ENCODE data around the gene RC3H2. TPM values are rescaled to one million over a fixed set of nuclear protein-coding genes. Genes with fewer than 3 reads are reported as not detected.

Gene RC3H2
- total and polyA plus RNA-seq, 2 of the 13 experiments (the other 11 are each of a cell fraction or from before 2014, with no cell fraction given) = 21.0 to 36.4 TPM

GRCh38 chr9:122879443-122879842 is 25.7 kb downstream of the RC3H2 start:
- ChIA-PET POLR2A (no interaction called here), CTCF (ENCODE audit: low intra/inter-chr PET ratio, low total read pairs) (no interaction called here)
- Histone ChIP-seq H3K4me2 (ENCODE audit: low read depth, low read length) (no peak overlapping the region), H3K79me2 (ENCODE audit: insufficient read depth, low read length) (no peaks in the 10 kb centered on the region), H3K4me1 (ENCODE audit: insufficient read depth, low read length) (no peaks in the 10 kb centered on the region), H3K36me3 (replicated peaks in 1 of 2; ENCODE audit: control insufficient read depth in 1 of 2, insufficient read depth in 2 of 2, low read length in 2 of 2) (peaks cover 17 to 68% of the 10 kb centered on the region in 2 experiments), H2AFZ (ENCODE audit: low read length) (no peak overlapping the region), H4K20me1 (ENCODE audit: insufficient read depth, low read length) (no peaks in the 10 kb centered on the region), H3K27me3 (ENCODE audit: control insufficient read depth in 1 of 2, insufficient read depth in 2 of 2, low read length in 2 of 2) (no peaks in the 10 kb centered on the region), H3K9ac (ENCODE audit: insufficient read depth, low read depth, low read length) (no peak overlapping the region), H3K9me3 (ENCODE audit: low read length) (no peaks in the 10 kb centered on the region), H3K4me3 (replicated peaks in 1 of 3; ENCODE audit: insufficient read depth in 1 of 3, low read depth in 2 of 3, low read length in 3 of 3) (no peak overlapping the region), H3K27ac (ENCODE audit: extremely low read length, insufficient read depth, low read length) (no peak overlapping the region)
- ATAC-seq (no peak), FAIRE-seq (no peak), DNase-seq (ENCODE audit: low spot score) (no peak)
- intact Hi-C loops (cut with micrococcal nuclease; ENCODE audit: unreplicated experiment) = no loop called here
- in situ Hi-C loops (cut with HindIII; ENCODE audit: extremely low pct_ligation_motif_present, low pct_unique_long_range_greater_than_20kb) = no loop called here
- no TSS peak for BruUV-seq (replicated peaks)
- WGBS (ENCODE audit: low lambda C conversion rate) = 73% methylated on average over 2 of the region's 2 CpGs
- TF ChIP-seq CTCF (CRISPR knock-in tag; IDR thresholded peaks at IDR 0.05) = no peak
- TF ChIP-seq MYNN (CRISPR knock-in tag; IDR thresholded peaks at IDR 0.05; ENCODE audit: low read depth) = no peak
- no peak for TF ChIP-seq ZNF282 (IDR thresholded peaks at IDR 0.05; ENCODE audit: partially characterized antibody)
- no peak for TF ChIP-seq ZNF75D (CRISPR knock-in tag; IDR thresholded peaks at IDR 0.05; ENCODE audit: borderline replicate concordance)
- TF ChIP-seq ZNF138 (CRISPR knock-in tag; IDR thresholded peaks at IDR 0.05; ENCODE audit: low read depth) = no peak
- TF ChIP-seq ATRX (CRISPR knock-in tag; IDR thresholded peaks at IDR 0.05; ENCODE audit: borderline replicate concordance) = no peak
- no peak for TF ChIP-seq EZH2 (conservative IDR thresholded peaks at IDR 0.05; ENCODE audit: low read depth, low read length)
- TF ChIP-seq, protein P1, sequence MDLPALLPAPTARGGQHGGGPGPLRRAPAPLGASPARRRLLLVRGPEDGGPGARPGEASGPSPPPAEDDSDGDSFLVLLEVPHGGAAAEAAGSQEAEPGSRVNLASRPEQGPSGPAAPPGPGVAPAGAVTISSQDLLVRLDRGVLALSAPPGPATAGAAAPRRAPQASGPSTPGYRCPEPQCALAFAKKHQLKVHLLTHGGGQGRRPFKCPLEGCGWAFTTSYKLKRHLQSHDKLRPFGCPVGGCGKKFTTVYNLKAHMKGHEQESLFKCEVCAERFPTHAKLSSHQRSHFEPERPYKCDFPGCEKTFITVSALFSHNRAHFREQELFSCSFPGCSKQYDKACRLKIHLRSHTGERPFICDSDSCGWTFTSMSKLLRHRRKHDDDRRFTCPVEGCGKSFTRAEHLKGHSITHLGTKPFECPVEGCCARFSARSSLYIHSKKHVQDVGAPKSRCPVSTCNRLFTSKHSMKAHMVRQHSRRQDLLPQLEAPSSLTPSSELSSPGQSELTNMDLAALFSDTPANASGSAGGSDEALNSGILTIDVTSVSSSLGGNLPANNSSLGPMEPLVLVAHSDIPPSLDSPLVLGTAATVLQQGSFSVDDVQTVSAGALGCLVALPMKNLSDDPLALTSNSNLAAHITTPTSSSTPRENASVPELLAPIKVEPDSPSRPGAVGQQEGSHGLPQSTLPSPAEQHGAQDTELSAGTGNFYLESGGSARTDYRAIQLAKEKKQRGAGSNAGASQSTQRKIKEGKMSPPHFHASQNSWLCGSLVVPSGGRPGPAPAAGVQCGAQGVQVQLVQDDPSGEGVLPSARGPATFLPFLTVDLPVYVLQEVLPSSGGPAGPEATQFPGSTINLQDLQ (CRISPR knock-in tag; IDR thresholded peaks at IDR 0.05) = no peak
- no peak for TF ChIP-seq TCF12 (IDR thresholded peaks at IDR 0.05)
- TF ChIP-seq TCF12 (CRISPR knock-in tag; IDR thresholded peaks at IDR 0.05) = no peak
- TF ChIP-seq FOXO1 (CRISPR knock-in tag; IDR thresholded peaks at IDR 0.05) = no peak
- TF ChIP-seq DNMT1 (CRISPR knock-in tag; IDR thresholded peaks at IDR 0.05) = no peak
- TF ChIP-seq KLF12 (CRISPR knock-in tag; IDR thresholded peaks at IDR 0.05; ENCODE audit: borderline replicate concordance) = no peak
- TF ChIP-seq, protein P2, sequence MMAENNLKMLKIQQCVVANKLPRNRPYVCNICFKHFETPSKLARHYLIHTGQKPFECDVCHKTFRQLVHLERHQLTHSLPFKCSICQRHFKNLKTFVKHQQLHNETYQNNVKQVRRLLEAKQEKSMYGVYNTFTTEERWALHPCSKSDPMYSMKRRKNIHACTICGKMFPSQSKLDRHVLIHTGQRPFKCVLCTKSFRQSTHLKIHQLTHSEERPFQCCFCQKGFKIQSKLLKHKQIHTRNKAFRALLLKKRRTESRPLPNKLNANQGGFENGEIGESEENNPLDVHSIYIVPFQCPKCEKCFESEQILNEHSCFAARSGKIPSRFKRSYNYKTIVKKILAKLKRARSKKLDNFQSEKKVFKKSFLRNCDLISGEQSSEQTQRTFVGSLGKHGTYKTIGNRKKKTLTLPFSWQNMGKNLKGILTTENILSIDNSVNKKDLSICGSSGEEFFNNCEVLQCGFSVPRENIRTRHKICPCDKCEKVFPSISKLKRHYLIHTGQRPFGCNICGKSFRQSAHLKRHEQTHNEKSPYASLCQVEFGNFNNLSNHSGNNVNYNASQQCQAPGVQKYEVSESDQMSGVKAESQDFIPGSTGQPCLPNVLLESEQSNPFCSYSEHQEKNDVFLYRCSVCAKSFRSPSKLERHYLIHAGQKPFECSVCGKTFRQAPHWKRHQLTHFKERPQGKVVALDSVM (CRISPR knock-in tag; IDR thresholded peaks at IDR 0.05) = no peak
- no peak for TF ChIP-seq ARID2 (CRISPR knock-in tag; IDR thresholded peaks at IDR 0.05; ENCODE audit: borderline replicate concordance)
- TF ChIP-seq BORCS8-MEF2B (CRISPR knock-in tag; IDR thresholded peaks at IDR 0.05) = no peak
- TF ChIP-seq KAT7 (CRISPR knock-in tag; IDR thresholded peaks at IDR 0.05; ENCODE audit: borderline replicate concordance) = no peak
- no peak for TF ChIP-seq ZSCAN30 (CRISPR knock-in tag; IDR thresholded peaks at IDR 0.05)
- no peak for TF ChIP-seq KMT2B (CRISPR knock-in tag; IDR thresholded peaks at IDR 0.05)
